Measurements from ENCODE around the gene SRRD.

- TF ChIP-seq, protein P1, sequence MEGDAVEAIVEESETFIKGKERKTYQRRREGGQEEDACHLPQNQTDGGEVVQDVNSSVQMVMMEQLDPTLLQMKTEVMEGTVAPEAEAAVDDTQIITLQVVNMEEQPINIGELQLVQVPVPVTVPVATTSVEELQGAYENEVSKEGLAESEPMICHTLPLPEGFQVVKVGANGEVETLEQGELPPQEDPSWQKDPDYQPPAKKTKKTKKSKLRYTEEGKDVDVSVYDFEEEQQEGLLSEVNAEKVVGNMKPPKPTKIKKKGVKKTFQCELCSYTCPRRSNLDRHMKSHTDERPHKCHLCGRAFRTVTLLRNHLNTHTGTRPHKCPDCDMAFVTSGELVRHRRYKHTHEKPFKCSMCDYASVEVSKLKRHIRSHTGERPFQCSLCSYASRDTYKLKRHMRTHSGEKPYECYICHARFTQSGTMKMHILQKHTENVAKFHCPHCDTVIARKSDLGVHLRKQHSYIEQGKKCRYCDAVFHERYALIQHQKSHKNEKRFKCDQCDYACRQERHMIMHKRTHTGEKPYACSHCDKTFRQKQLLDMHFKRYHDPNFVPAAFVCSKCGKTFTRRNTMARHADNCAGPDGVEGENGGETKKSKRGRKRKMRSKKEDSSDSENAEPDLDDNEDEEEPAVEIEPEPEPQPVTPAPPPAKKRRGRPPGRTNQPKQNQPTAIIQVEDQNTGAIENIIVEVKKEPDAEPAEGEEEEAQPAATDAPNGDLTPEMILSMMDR (IDR thresholded peaks at IDR 0.05; ENCODE audit: poor library complexity), result no peak
- TF ChIP-seq EZH2 (IDR thresholded peaks at IDR 0.05; ENCODE audit: borderline replicate concordance), result no peak
- TF ChIP-seq EZH2phosphoT487 (IDR thresholded peaks at IDR 0.05; ENCODE audit: low read depth, severe bottlenecking, unreplicated experiment), result no peak
These were observed 30.2 kb downstream of the SRRD start for GRCh38 chr22:26513838-26514237.
